HG02870 (cell line): ENCODE measurements around the gene DEDD2.

ENCODE experiments used
- ATAC-seq: cut with Tn5 transposase; IDR thresholded peaks from one replicate; pipeline ENCODE4 v1.9.1; 2021; ENCODE audit warnings: mild to moderate bottlenecking, moderate library complexity; ENCODE audit not compliant: unreplicated experiment

The DEDD2 gene

GRCh38 chr19:42248270-42249148, 31.0 kb upstream of the DEDD2 start:
- ATAC-seq, result no peak

- no peak for ATAC-seq
Observed at GRCh38 chr19:42247640-42248199, 30.2 kb upstream of the DEDD2 start.

GRCh38 chr19:42246922-42247639, 29.6 kb upstream of the DEDD2 start:
- no peak for ATAC-seq

- no peak for ATAC-seq
Observed at GRCh38 chr19:42246143-42246921, 28.9 kb upstream of the DEDD2 start.

- no peak for ATAC-seq
Observed at GRCh38 chr19:42245231-42245630, 27.8 kb upstream of the DEDD2 start.

GRCh38 chr19:42244347-42245220, 27.1 kb upstream of the DEDD2 start:
- ATAC-seq, result peak; percentile 28

- ATAC-seq, result peak; percentile 58
Observed at GRCh38 chr19:42242512-42243409, 25.3 kb upstream of the DEDD2 start, which contains the start of gene GSK3A. Gene GSK3A (minus strand): TSS chr19:42242602. CDS start chr19:42242465, 137 bp downstream.

GRCh38 chr19:42242069-42242511, 24.6 kb upstream of the DEDD2 start:
- ATAC-seq, result no peak

- ATAC-seq, result no peak
Observed at GRCh38 chr19:42241279-42241678, 23.8 kb upstream of the DEDD2 start.

GRCh38 chr19:42239544-42240220, 22.2 kb upstream of the DEDD2 start:
- no peak for ATAC-seq

GRCh38 chr19:42235181-42235580, 17.7 kb upstream of the DEDD2 start:
- no peak for ATAC-seq

GRCh38 chr19:42234364-42234763, 16.9 kb upstream of the DEDD2 start:
- ATAC-seq, result no peak

- ATAC-seq, result no peak
Observed at GRCh38 chr19:42233678-42234292, 16.3 kb upstream of the DEDD2 start.

- ATAC-seq, result no peak
Observed at GRCh38 chr19:42233106-42233505, 15.6 kb upstream of the DEDD2 start.

- no peak for ATAC-seq
Observed at GRCh38 chr19:42232435-42232834, 15.0 kb upstream of the DEDD2 start.

GRCh38 chr19:42230571-42230970, 13.1 kb upstream of the DEDD2 start:
- no peak for ATAC-seq

GRCh38 chr19:42229855-42230351, 12.4 kb upstream of the DEDD2 start:
- ATAC-seq, result no peak
